HT-29 (cell line): Measurements from ENCODE around the gene TBC1D14. TPM values are rescaled to one million over a fixed set of nuclear protein-coding genes. Genes with fewer than 3 reads are reported as not detected.

Source experiments
- DNase-seq: peaks from one replicate; pipeline ENCODE4 v3.0.0-alpha.2; 2015; ENCODE audit warnings: low spot score
- total RNA-seq: library from RNA; depleted of rRNA; stranded (reverse); fragments of >200 nt; shearing (Covaris generic); gene quantifications from 2 replicates; pipeline ENCODE4 v1.2.3, GENCODE V29; 2014

The TBC1D14 gene
- total RNA-seq, 1 experiment from 2014 or later: 54.5 TPM

- no peak for DNase-seq
Observed at GRCh38 chr4:7018281-7018680, 108.7 kb downstream of the TBC1D14 start.

GRCh38 chr4:7019367-7019766 lies 109.7 kb downstream of the TBC1D14 start:
- no peak for DNase-seq

GRCh38 chr4:7020290-7020689 lies 110.7 kb downstream of the TBC1D14 start:
- no peak for DNase-seq

GRCh38 chr4:7020856-7021255 lies 111.2 kb downstream of the TBC1D14 start:
- no peak for DNase-seq

GRCh38 chr4:7021355-7021754 lies 111.7 kb downstream of the TBC1D14 start:
- DNase-seq: no peak

GRCh38 chr4:7021930-7022664 lies 112.5 kb downstream of the TBC1D14 start:
- DNase-seq: no peak

- no peak for DNase-seq
Observed at GRCh38 chr4:7023486-7023885, 113.9 kb downstream of the TBC1D14 start.

- no peak for DNase-seq
Observed at GRCh38 chr4:7023901-7024300, 114.3 kb downstream of the TBC1D14 start.

- no peak for DNase-seq
Observed at GRCh38 chr4:7024336-7024890, 114.8 kb downstream of the TBC1D14 start.

- no peak for DNase-seq
Observed at GRCh38 chr4:7025040-7025602, 115.5 kb downstream of the TBC1D14 start.

- no peak for DNase-seq
Observed at GRCh38 chr4:7026107-7026506, 116.5 kb downstream of the TBC1D14 start.

- DNase-seq: no peak
Observed at GRCh38 chr4:7027284-7027683, 117.7 kb downstream of the TBC1D14 start.

GRCh38 chr4:7027913-7028312 lies 118.3 kb downstream of the TBC1D14 start:
- DNase-seq: no peak

- DNase-seq: no peak
Observed at GRCh38 chr4:7029212-7029611, 119.6 kb downstream of the TBC1D14 start.

GRCh38 chr4:7029921-7030320 lies 120.3 kb downstream of the TBC1D14 start:
- no peak for DNase-seq

GRCh38 chr4:7030856-7031255 lies 121.2 kb downstream of the TBC1D14 start:
- no peak for DNase-seq

GRCh38 chr4:7031558-7032449 lies 122.2 kb downstream of the TBC1D14 start:
- no peak for DNase-seq

- no peak for DNase-seq
Observed at GRCh38 chr4:7032596-7032995, 123.0 kb downstream of the TBC1D14 start.

GRCh38 chr4:7034262-7035081 lies 124.8 kb downstream of the TBC1D14 start:
- DNase-seq: peak; percentile 73

- DNase-seq: peak; percentile 40
Observed at GRCh38 chr4:7037425-7037824, 127.8 kb downstream of the TBC1D14 start.

GRCh38 chr4:7040765-7041164 lies 131.1 kb downstream of the TBC1D14 start:
- no peak for DNase-seq
